ENCODE results near the gene ARSG.
A peak's percentile ranks its signal among the peaks of the same experiment; 100 is the strongest.
"Not testable (repeated sequence)": the region's sequence is repeated elsewhere in the genome, so short reads cannot be mapped to it uniquely, and the experiment has no call there.

ARSG gene

GRCh38 chr17:68391561-68392268 lies 100.4 kb downstream of the ARSG start:
- no peak for DNase-seq (ENCODE audit: low read depth in 2 of 3, low spot score in 1 of 3)

- no peak for DNase-seq (ENCODE audit: low read depth in 2 of 3, low spot score in 1 of 3)
Measured at GRCh38 chr17:68394608-68395331, 103.5 kb downstream of the ARSG start.

GRCh38 chr17:68396226-68397107 lies 105.2 kb downstream of the ARSG start:
- no peak for DNase-seq (ENCODE audit: low read depth in 2 of 3, low spot score in 1 of 3)

GRCh38 chr17:68397108-68397536 lies 105.8 kb downstream of the ARSG start:
- DNase-seq (ENCODE audit: low read depth in 2 of 3, low spot score in 1 of 3): no peak

- peak in 1 of 3 donors; percentile 21 for DNase-seq (ENCODE audit: low read depth in 2 of 3, low spot score in 1 of 3)
Measured at GRCh38 chr17:68398691-68399637, 107.7 kb downstream of the ARSG start.

GRCh38 chr17:68399638-68400403 lies 108.5 kb downstream of the ARSG start:
- DNase-seq (ENCODE audit: low read depth in 2 of 3, low spot score in 1 of 3): peak; percentile 32 to 44 (median 41)

- DNase-seq (ENCODE audit: low read depth in 2 of 3, low spot score in 1 of 3): no peak
Measured at GRCh38 chr17:68400404-68400735, 109.1 kb downstream of the ARSG start.

GRCh38 chr17:68401288-68401687 lies 110.0 kb downstream of the ARSG start:
- DNase-seq (ENCODE audit: low read depth in 2 of 3, low spot score in 1 of 3): no peak

- no peak for DNase-seq (ENCODE audit: low read depth in 2 of 3, low spot score in 1 of 3)
Measured at GRCh38 chr17:68403122-68403521, 111.8 kb downstream of the ARSG start.

GRCh38 chr17:68403837-68404236 lies 112.5 kb downstream of the ARSG start:
- DNase-seq (ENCODE audit: low read depth in 2 of 3, low spot score in 1 of 3): not testable (repeated sequence)

GRCh38 chr17:68407656-68408055 lies 116.4 kb downstream of the ARSG start:
- not testable (repeated sequence) for DNase-seq (ENCODE audit: low read depth in 2 of 3, low spot score in 1 of 3)

- peak in 2 of 3 donors; percentile 45 to 46 for DNase-seq (ENCODE audit: low read depth in 2 of 3, low spot score in 1 of 3)
Measured at GRCh38 chr17:68413597-68414560, 122.6 kb downstream of the ARSG start.

- DNase-seq (ENCODE audit: low read depth in 2 of 3, low spot score in 1 of 3): not testable (repeated sequence)
Measured at GRCh38 chr17:68414901-68415300, 123.6 kb downstream of the ARSG start.

GRCh38 chr17:68417317-68417716 lies 126.0 kb downstream of the ARSG start:
- no peak for DNase-seq (ENCODE audit: low read depth in 2 of 3, low spot score in 1 of 3)

GRCh38 chr17:68418876-68419275 lies 127.6 kb downstream of the ARSG start:
- DNase-seq (ENCODE audit: low read depth in 2 of 3, low spot score in 1 of 3): no peak

- no peak for DNase-seq (ENCODE audit: low read depth in 2 of 3, low spot score in 1 of 3)
Measured at GRCh38 chr17:68420065-68420464, 128.8 kb downstream of the ARSG start.

GRCh38 chr17:68421486-68421885 lies 130.2 kb downstream of the ARSG start:
- no peak for DNase-seq (ENCODE audit: low read depth in 2 of 3, low spot score in 1 of 3)

- DNase-seq (ENCODE audit: low read depth in 2 of 3, low spot score in 1 of 3): no peak
Measured at GRCh38 chr17:68422821-68423220, 131.5 kb downstream of the ARSG start.

- DNase-seq (ENCODE audit: low read depth in 2 of 3, low spot score in 1 of 3): no peak
Measured at GRCh38 chr17:68423251-68423650, 132.0 kb downstream of the ARSG start.
